Astrocyte (in vitro differentiated cells and primary cell): Measurements from ENCODE around the gene NTM.

Experiments
- EZH2 ChIP-seq: IDR thresholded peaks from 2 replicates; pipeline ENCODE4 v1.6.1; 2012; ENCODE audit warnings: mild to moderate bottlenecking, low read length, inconsistent platforms; ENCODE audit not compliant: insufficient read depth
- TF ChIP-seq, protein P1 (sequence below): IDR thresholded peaks from 2 replicates; pipeline ENCODE4 v1.5.1; 2011; ENCODE audit warnings: low read depth, mild to moderate bottlenecking, inconsistent platforms, low read length, moderate library complexity; ENCODE audit not compliant: insufficient read depth

DNA sequence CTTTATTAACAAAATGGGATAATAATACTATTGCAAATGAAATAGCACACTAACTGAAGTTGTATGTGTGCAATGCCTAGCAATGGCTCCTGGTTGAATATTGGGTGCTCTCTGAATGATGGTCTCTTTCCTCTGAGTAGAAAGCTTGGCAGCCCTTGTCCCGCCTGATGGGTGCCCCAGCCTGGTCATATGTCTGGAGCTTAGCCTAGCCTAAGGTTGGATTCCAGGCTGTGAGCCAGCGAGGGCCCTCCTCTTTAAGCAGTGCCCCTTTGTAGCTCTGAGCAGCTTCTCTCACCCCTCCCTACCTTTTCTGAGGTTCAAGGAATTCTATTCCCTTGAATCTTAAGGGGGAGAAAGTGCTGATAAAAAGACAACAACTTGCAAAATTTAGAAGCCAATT is 499.9 kb downstream of the NTM start:
- no peak for TF ChIP-seq EZH2
- TF ChIP-seq, protein P1, sequence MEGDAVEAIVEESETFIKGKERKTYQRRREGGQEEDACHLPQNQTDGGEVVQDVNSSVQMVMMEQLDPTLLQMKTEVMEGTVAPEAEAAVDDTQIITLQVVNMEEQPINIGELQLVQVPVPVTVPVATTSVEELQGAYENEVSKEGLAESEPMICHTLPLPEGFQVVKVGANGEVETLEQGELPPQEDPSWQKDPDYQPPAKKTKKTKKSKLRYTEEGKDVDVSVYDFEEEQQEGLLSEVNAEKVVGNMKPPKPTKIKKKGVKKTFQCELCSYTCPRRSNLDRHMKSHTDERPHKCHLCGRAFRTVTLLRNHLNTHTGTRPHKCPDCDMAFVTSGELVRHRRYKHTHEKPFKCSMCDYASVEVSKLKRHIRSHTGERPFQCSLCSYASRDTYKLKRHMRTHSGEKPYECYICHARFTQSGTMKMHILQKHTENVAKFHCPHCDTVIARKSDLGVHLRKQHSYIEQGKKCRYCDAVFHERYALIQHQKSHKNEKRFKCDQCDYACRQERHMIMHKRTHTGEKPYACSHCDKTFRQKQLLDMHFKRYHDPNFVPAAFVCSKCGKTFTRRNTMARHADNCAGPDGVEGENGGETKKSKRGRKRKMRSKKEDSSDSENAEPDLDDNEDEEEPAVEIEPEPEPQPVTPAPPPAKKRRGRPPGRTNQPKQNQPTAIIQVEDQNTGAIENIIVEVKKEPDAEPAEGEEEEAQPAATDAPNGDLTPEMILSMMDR, result no peak
